ENCODE data around the gene LMX1B. TPM values are rescaled to one million over a fixed set of nuclear protein-coding genes. Genes with fewer than 3 reads are reported as not detected.

The LMX1B gene
- total and polyA plus RNA-seq, 2 of the 4 experiments (the other 2 are of a cell fraction), result not detected

- Histone ChIP-seq H2AFZ (replicated peaks; ENCODE audit: low read length, poor library complexity) (no peak overlapping the region), H2AK5ac (ENCODE audit: low read depth, low read length) (no peak overlapping the region), H2AK9ac (replicated peaks; ENCODE audit: low read depth, low read length, poor library complexity) (no peak overlapping the region), H2BK5ac (ENCODE audit: low read depth, low read length, poor library complexity, severe bottlenecking) (no peak overlapping the region), H3K9me3 (ENCODE audit: control insufficient read depth, insufficient read depth, low read length) (no peaks in the 10 kb centered on the region), H3K36me3 (ENCODE audit: control insufficient read depth, insufficient read depth, low read length) (no peaks in the 10 kb centered on the region), H3K27ac (ENCODE audit: insufficient read depth, low read length) (no peak overlapping the region), H3K56ac (ENCODE audit: extremely low read depth, insufficient read depth, low read length) (no peak overlapping the region), H3K23ac (ENCODE audit: low read depth, low read length) (no peak overlapping the region), H3K4me3 (ENCODE audit: insufficient read depth, low read depth, low read length) (no peak overlapping the region), H3K4ac (ENCODE audit: low read depth, low read length) (no peak overlapping the region), H3K14ac (replicated peaks; ENCODE audit: low read depth, low read length) (no peak overlapping the region), H3K4me2 (ENCODE audit: low read depth, low read length) (no peak overlapping the region), H4K20me1 (ENCODE audit: insufficient read depth, low read length) (no peaks in the 10 kb centered on the region; the same call in 1 of the 2 replicates), H4K8ac (ENCODE audit: low read depth in 2 of 2, low read length in 2 of 2) (no peak overlapping the region), H4K91ac (ENCODE audit: insufficient read depth, low read depth, low read length) (no peak overlapping the region), H3K4me1 (ENCODE audit: control insufficient read depth, insufficient read depth, low read length) (no peaks in the 10 kb centered on the region; the same call in 1 of the 2 replicates), H2BK120ac (ENCODE audit: low read depth, low read length) (no peak overlapping the region), H4K5ac (ENCODE audit: low read depth, low read length) (no peak overlapping the region), H3K27me3 (ENCODE audit: control insufficient read depth, insufficient read depth, low read length) (peaks cover 46% of the 10 kb centered on the region), H3K9me1 (ENCODE audit: insufficient read depth, low read length) (no peaks in the 10 kb centered on the region), H3K9ac (ENCODE audit: low read depth, low read length) (no peak overlapping the region), H3K18ac (ENCODE audit: low read depth, low read length) (no peak overlapping the region), H2BK15ac (ENCODE audit: low read depth, low read length) (no peak overlapping the region), H2BK20ac (ENCODE audit: low read depth, low read length) (no peak overlapping the region), H3K79me1 (ENCODE audit: low read depth in 1 of 2, low read length in 2 of 2) (no peaks in the 10 kb centered on the region)
- CTCF ChIA-PET, result no interaction called here
- ATAC-seq (ENCODE audit: low read depth) (no peak), DNase-seq (no peak)
- 37% methylated on average over 2 of the region's 14 CpGs; no CpG with 5 or more reads in 1 of the 2 experiments for WGBS, 2 experiments (ENCODE audit: extremely low coverage in 2 of 2, insufficient read length in 1 of 2)
- POLR2A ChIA-PET (ENCODE audit: unreplicated experiment), result no interaction called here
- in situ Hi-C loops (cut with MboI; ENCODE audit: low sequenced_read_pairs), result no loop called here
- dilution Hi-C loops (cut with HindIII; ENCODE audit: low sequenced_read_pairs, unreplicated experiment), result no loop called here
- intact Hi-C loops (cut with micrococcal nuclease), result no loop called here
- BruUV-seq (replicated peaks), result no TSS peak
- TF ChIP-seq MAZ (IDR thresholded peaks at IDR 0.05; ENCODE audit: borderline replicate concordance, low read depth, low read length) (no peak), MXI1 (IDR thresholded peaks at IDR 0.05; ENCODE audit: borderline replicate concordance, low read depth, low read length) (no peak), RAD21 (IDR thresholded peaks at IDR 0.05; ENCODE audit: low read length) (no peak), BHLHE40 (IDR thresholded peaks at IDR 0.05; ENCODE audit: low read depth, low read length) (no peak), NFE2L2 (IDR thresholded peaks at IDR 0.05; ENCODE audit: low read depth, low read length) (no peak), FOS (IDR thresholded peaks at IDR 0.05; ENCODE audit: low read depth, low read length) (no peak), SMC3 (IDR thresholded peaks at IDR 0.05; ENCODE audit: low read depth, low read length) (no peak), CHD1 (IDR thresholded peaks at IDR 0.05; ENCODE audit: low read depth, low read length) (no peak), RFX5 (IDR thresholded peaks at IDR 0.05; ENCODE audit: low read depth, low read length) (no peak), RCOR1 (IDR thresholded peaks at IDR 0.05; ENCODE audit: insufficient replicate concordance, low read length) (no peak), CEBPB (IDR thresholded peaks at IDR 0.05; ENCODE audit: low read depth, low read length) (no peak), USF2 (IDR thresholded peaks at IDR 0.05; ENCODE audit: low read depth, low read length) (no peak)
- TF ChIP-seq, protein P1, sequence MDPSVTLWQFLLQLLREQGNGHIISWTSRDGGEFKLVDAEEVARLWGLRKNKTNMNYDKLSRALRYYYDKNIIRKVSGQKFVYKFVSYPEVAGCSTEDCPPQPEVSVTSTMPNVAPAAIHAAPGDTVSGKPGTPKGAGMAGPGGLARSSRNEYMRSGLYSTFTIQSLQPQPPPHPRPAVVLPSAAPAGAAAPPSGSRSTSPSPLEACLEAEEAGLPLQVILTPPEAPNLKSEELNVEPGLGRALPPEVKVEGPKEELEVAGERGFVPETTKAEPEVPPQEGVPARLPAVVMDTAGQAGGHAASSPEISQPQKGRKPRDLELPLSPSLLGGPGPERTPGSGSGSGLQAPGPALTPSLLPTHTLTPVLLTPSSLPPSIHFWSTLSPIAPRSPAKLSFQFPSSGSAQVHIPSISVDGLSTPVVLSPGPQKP (IDR thresholded peaks at IDR 0.05; ENCODE audit: borderline replicate concordance, low read depth, low read length), result no peak
- TF ChIP-seq, protein P2, sequence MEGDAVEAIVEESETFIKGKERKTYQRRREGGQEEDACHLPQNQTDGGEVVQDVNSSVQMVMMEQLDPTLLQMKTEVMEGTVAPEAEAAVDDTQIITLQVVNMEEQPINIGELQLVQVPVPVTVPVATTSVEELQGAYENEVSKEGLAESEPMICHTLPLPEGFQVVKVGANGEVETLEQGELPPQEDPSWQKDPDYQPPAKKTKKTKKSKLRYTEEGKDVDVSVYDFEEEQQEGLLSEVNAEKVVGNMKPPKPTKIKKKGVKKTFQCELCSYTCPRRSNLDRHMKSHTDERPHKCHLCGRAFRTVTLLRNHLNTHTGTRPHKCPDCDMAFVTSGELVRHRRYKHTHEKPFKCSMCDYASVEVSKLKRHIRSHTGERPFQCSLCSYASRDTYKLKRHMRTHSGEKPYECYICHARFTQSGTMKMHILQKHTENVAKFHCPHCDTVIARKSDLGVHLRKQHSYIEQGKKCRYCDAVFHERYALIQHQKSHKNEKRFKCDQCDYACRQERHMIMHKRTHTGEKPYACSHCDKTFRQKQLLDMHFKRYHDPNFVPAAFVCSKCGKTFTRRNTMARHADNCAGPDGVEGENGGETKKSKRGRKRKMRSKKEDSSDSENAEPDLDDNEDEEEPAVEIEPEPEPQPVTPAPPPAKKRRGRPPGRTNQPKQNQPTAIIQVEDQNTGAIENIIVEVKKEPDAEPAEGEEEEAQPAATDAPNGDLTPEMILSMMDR (conservative IDR thresholded peaks at IDR 0.05; ENCODE audit: low read depth, low read length), result no peak
Measured at GRCh38 chr9:126700903-126701812, 87.4 kb downstream of the LMX1B start.

Measured in IMR-90 (cell line).